Epithelial cell of proximal tubule (primary cell): ENCODE measurements around the gene CROCC. TPM values are rescaled to one million over a fixed set of nuclear protein-coding genes. Genes with fewer than 3 reads are reported as not detected.

ENCODE experiments used
- DNase-seq: peaks from one replicate; pipeline ENCODE4 v3.0.0-alpha.2; 2011; ENCODE audit warnings: low read depth
- H3K4me3 ChIP-seq: 2 replicates; pipeline ENCODE4 v1.5.1; 2011; ENCODE audit warnings: low read depth, mild to moderate bottlenecking, low read length
- CTCF ChIP-seq: conservative IDR thresholded peaks from 2 replicates; pipeline ENCODE4 v1.5.1; 2012; ENCODE audit warnings: low read depth, mild to moderate bottlenecking, low read length
- total RNA-seq: library from RNA; depleted of rRNA; stranded (reverse); fragments of >200 nt; gene quantifications from 2 replicates; pipeline ENCODE4 v1.2.3, GENCODE V29; 2015

CROCC gene
- total RNA-seq, 1 donor from 2014 or later = 17.7 TPM

- TF ChIP-seq CTCF = no peak
- no peak overlapping the region for H3K4me3 ChIP-seq
- DNase-seq = no peak
Measured at GRCh38 chr1:16970132-16970910, 48.6 kb downstream of the CROCC start.

GRCh38 chr1:16971341-16972188, 49.8 kb downstream of the CROCC start:
- no peak for DNase-seq
- TF ChIP-seq CTCF = no peak
- H3K4me3 ChIP-seq = no peak overlapping the region

GRCh38 chr1:16972189-16972895, 50.6 kb downstream of the CROCC start:
- H3K4me3 ChIP-seq = no peak overlapping the region
- no peak for TF ChIP-seq CTCF
- no peak for DNase-seq

- TF ChIP-seq CTCF = no peak
Measured at GRCh38 chr1:16973215-16973614, 51.5 kb downstream of the CROCC start.

GRCh38 chr1:16975211-16975610, 53.5 kb downstream of the CROCC start:
- TF ChIP-seq CTCF = no peak
- DNase-seq = no peak
- H3K4me3 ChIP-seq = no peak overlapping the region

More at GRCh38 chr1:16973215-16973614, 51.5 kb downstream of the CROCC start:
- no peak overlapping the region for H3K4me3 ChIP-seq
- no peak for DNase-seq

- no peak overlapping the region for H3K4me3 ChIP-seq
- DNase-seq = no peak
- no peak for TF ChIP-seq CTCF
Measured at GRCh38 chr1:16975838-16976237, 54.1 kb downstream of the CROCC start.
